IMR-90 (cell line): ENCODE measurements around the gene TOR1AIP2. TPM values are rescaled to one million over a fixed set of nuclear protein-coding genes. Genes with fewer than 3 reads are reported as not detected.

Experiments
- ATAC-seq: fragments of 200-7000 bp; cut with Tn5 transposase; 2 replicates; pipeline ENCODE4 v1.9.1; 2020; ENCODE audit warnings: low read depth, mild to moderate bottlenecking, moderate library complexity
- BruUV-seq: library from RNA; stranded (reverse); fragments of 400-500 nt; replicated peaks from 2 replicates; lab custom pipeline; 2021; lab: Mats Ljungman, UMichigan
- CTCF ChIA-PET: fragments of 300-600 bp; formaldehyde crosslinking; extraction: SDS; loops from one replicate; lab custom pipeline; 2021; ENCODE audit warnings: antibody characterized with exemption; lab: Yijun Ruan, JAX
- POLR2A ChIA-PET: fragments of 300-600 bp; sonication (Branson Sonifier 250); formaldehyde crosslinking; loops from one replicate; lab custom pipeline; 2022; ENCODE audit warnings: antibody characterized with exemption; ENCODE audit not compliant: unreplicated experiment; lab: Charles Lee
- DNase-seq: peaks from one replicate; pipeline ENCODE4 v3.0.0; 2013
- H2AFZ ChIP-seq: replicated peaks from 2 replicates; pipeline ENCODE3; 2013; ENCODE audit warnings: low read length, mild to moderate bottlenecking; ENCODE audit not compliant: poor library complexity
- H2AK5ac ChIP-seq: 2 replicates; pipeline ENCODE4 v1.6.1; 2013; ENCODE audit warnings: low read depth, low read length, inconsistent platforms
- H2AK9ac ChIP-seq: replicated peaks from 2 replicates; pipeline ENCODE3; 2013; ENCODE audit warnings: mild to moderate bottlenecking, low read depth, low read length, moderate library complexity; ENCODE audit not compliant: poor library complexity
- H2BK120ac ChIP-seq: 2 replicates; pipeline ENCODE4 v1.6.1; 2013; ENCODE audit warnings: low read depth, low read length, inconsistent platforms
- H2BK15ac ChIP-seq: 3 replicates; pipeline ENCODE4 v1.6.1; 2013; ENCODE audit warnings: low read depth, low read length, inconsistent platforms
- H2BK20ac ChIP-seq: 2 replicates; pipeline ENCODE4 v1.6.1; 2013; ENCODE audit warnings: low read depth, mild to moderate bottlenecking, inconsistent platforms, low read length, moderate library complexity
- H2BK5ac ChIP-seq: 2 replicates; pipeline ENCODE4 v1.6.1; 2013; ENCODE audit warnings: mild to moderate bottlenecking, low read depth, low read length, inconsistent platforms; ENCODE audit not compliant: poor library complexity, severe bottlenecking
- H3K14ac ChIP-seq: replicated peaks from 2 replicates; pipeline ENCODE4 v1.6.1; 2013; ENCODE audit warnings: low read depth, low read length, inconsistent platforms
- H3K18ac ChIP-seq: 2 replicates; pipeline ENCODE4 v1.6.1; 2013; ENCODE audit warnings: low read depth, low read length, control low read depth
- H3K23ac ChIP-seq: 2 replicates; pipeline ENCODE4 v1.6.1; 2013; ENCODE audit warnings: low read depth, low read length, inconsistent platforms
- H3K27ac ChIP-seq: 2 replicates; pipeline ENCODE4 v1.5.1; 2013; ENCODE audit warnings: mild to moderate bottlenecking, control low read depth, low read length; ENCODE audit not compliant: insufficient read depth
- H3K27me3 ChIP-seq: 2 replicates; pipeline ENCODE4 v1.6.1; 2013; ENCODE audit warnings: low read length; ENCODE audit not compliant: control insufficient read depth, insufficient read depth
- H3K36me3 ChIP-seq: 2 replicates; pipeline ENCODE4 v1.6.1; 2013; ENCODE audit warnings: low read length, mixed read lengths; ENCODE audit not compliant: control insufficient read depth, insufficient read depth
- H3K4ac ChIP-seq: 2 replicates; pipeline ENCODE4 v1.6.1; 2013; ENCODE audit warnings: low read depth, low read length, inconsistent platforms
- H3K4me1 ChIP-seq: 2 replicates; pipeline ENCODE4 v1.6.1; 2013; ENCODE audit warnings: low read length, mixed read lengths; ENCODE audit not compliant: control insufficient read depth, insufficient read depth
- H3K4me2 ChIP-seq: 2 replicates; pipeline ENCODE4 v1.6.1; 2013; ENCODE audit warnings: low read depth, mild to moderate bottlenecking, control low read depth, low read length, moderate library complexity
- H3K4me3 ChIP-seq: 2 replicates; pipeline ENCODE4 v1.5.1; 2013; ENCODE audit warnings: low read depth, mild to moderate bottlenecking, control low read depth, low read length, moderate library complexity; ENCODE audit not compliant: insufficient read depth
- H3K56ac ChIP-seq: 2 replicates; pipeline ENCODE4 v1.6.1; 2013; ENCODE audit warnings: low read length, inconsistent platforms; ENCODE audit not compliant: insufficient read depth; ENCODE audit errors: extremely low read depth
- H3K79me1 ChIP-seq, 2 experiments: 2 replicates each; pipeline ENCODE4 v1.6.1; 2013; ENCODE audit warnings: low read length in 2 of 2, inconsistent platforms in 1 of 2, low read depth in 1 of 2
- H3K9ac ChIP-seq: 2 replicates; pipeline ENCODE4 v1.6.1; 2013; ENCODE audit warnings: low read depth, low read length, control low read depth
- H3K9me1 ChIP-seq: 2 replicates; pipeline ENCODE4 v1.6.1; 2013; ENCODE audit warnings: low read length, inconsistent platforms; ENCODE audit not compliant: insufficient read depth
- H3K9me3 ChIP-seq: 2 replicates; pipeline ENCODE4 v1.6.1; 2013; ENCODE audit warnings: low read length; ENCODE audit not compliant: control insufficient read depth, insufficient read depth
- H4K20me1 ChIP-seq: 2 replicates; pipeline ENCODE4 v1.6.1; 2013; ENCODE audit warnings: low read length, inconsistent platforms; ENCODE audit not compliant: insufficient read depth
- H4K5ac ChIP-seq: 2 replicates; pipeline ENCODE4 v1.6.1; 2013; ENCODE audit warnings: mild to moderate bottlenecking, low read depth, low read length, control low read depth
- H4K8ac ChIP-seq, 2 experiments: 2 replicates each; pipeline ENCODE4 v1.6.1; 2013; ENCODE audit warnings: low read depth in 2 of 2, low read length in 2 of 2, control low read depth in 1 of 2, inconsistent platforms in 1 of 2
- H4K91ac ChIP-seq: 2 replicates; pipeline ENCODE4 v1.6.1; 2013; ENCODE audit warnings: low read depth, low read length, inconsistent platforms; ENCODE audit not compliant: insufficient read depth
- BHLHE40 ChIP-seq: fragments of 150-350 bp; IDR thresholded peaks from 2 replicates; pipeline ENCODE4 v1.6.1; 2016; ENCODE audit warnings: mild to moderate bottlenecking, low read depth, low read length
- CEBPB ChIP-seq: IDR thresholded peaks from 2 replicates; pipeline ENCODE4 v1.6.1; 2012; ENCODE audit warnings: low read depth, low read length, improper control_type of control experiment
- CHD1 ChIP-seq: IDR thresholded peaks from 2 replicates; pipeline ENCODE4 v1.6.1; 2012; ENCODE audit warnings: low read depth, low read length, improper control_type of control experiment
- FOS ChIP-seq: fragments of 150-350 bp; IDR thresholded peaks from 2 replicates; pipeline ENCODE4 v1.6.1; 2016; ENCODE audit warnings: low read depth, low read length
- MAFK ChIP-seq: IDR thresholded peaks from 2 replicates; pipeline ENCODE4 v1.6.1; 2012; ENCODE audit warnings: low read depth, low read length, improper control_type of control experiment
- MAZ ChIP-seq: IDR thresholded peaks from 2 replicates; pipeline ENCODE4 v1.6.1; 2012; ENCODE audit warnings: low read depth, mild to moderate bottlenecking, low read length, improper control_type of control experiment, moderate library complexity, borderline replicate concordance
- MXI1 ChIP-seq: IDR thresholded peaks from 2 replicates; pipeline ENCODE4 v1.6.1; 2012; ENCODE audit warnings: low read depth, mild to moderate bottlenecking, low read length, moderate library complexity, borderline replicate concordance
- NFE2L2 ChIP-seq: fragments of 150-350 bp; IDR thresholded peaks from 2 replicates; pipeline ENCODE4 v1.6.1; 2016; ENCODE audit warnings: low read depth, mild to moderate bottlenecking, low read length
- POLR2A ChIP-seq: IDR thresholded peaks from 2 replicates; pipeline ENCODE4 v1.6.1; 2012; ENCODE audit warnings: mild to moderate bottlenecking, low read depth, low read length
- RAD21 ChIP-seq: IDR thresholded peaks from 2 replicates; pipeline ENCODE4 v1.6.1; 2012; ENCODE audit warnings: low read length, improper control_type of control experiment
- RCOR1 ChIP-seq: IDR thresholded peaks from 2 replicates; pipeline ENCODE4 v1.6.1; 2012; ENCODE audit warnings: mild to moderate bottlenecking, low read length, improper control_type of control experiment; ENCODE audit not compliant: insufficient replicate concordance
- RFX5 ChIP-seq: IDR thresholded peaks from 2 replicates; pipeline ENCODE4 v1.8.0; 2012; ENCODE audit warnings: low read depth, mild to moderate bottlenecking, low read length, moderate library complexity
- SMC3 ChIP-seq: fragments of 150-350 bp; IDR thresholded peaks from 2 replicates; pipeline ENCODE4 v1.6.1; 2016; ENCODE audit warnings: low read depth, mild to moderate bottlenecking, antibody characterized with exemption, low read length, moderate library complexity
- USF2 ChIP-seq: fragments of 150-350 bp; IDR thresholded peaks from 2 replicates; pipeline ENCODE4 v1.6.1; 2017; ENCODE audit warnings: mild to moderate bottlenecking, antibody characterized with exemption, low read length, low read depth
- WGBS, 2 experiments: methylation state at CpG; one replicate each; pipeline versions ENCODE4 v1.1.5 to v1.1.7; 2013; ENCODE audit warnings: missing lambda C conversion rate in 2 of 2; ENCODE audit not compliant: insufficient read length in 1 of 2; ENCODE audit errors: extremely low coverage in 2 of 2; 5-methylcytosine and 5-hydroxymethylcytosine counted together
- dilution Hi-C: fragments of 300-500 bp; cut with HindIII; formaldehyde crosslinking; loops from one replicate; pipeline ENCODE4 v1.14.3; 2018; ENCODE audit warnings: low sequenced_read_pairs; ENCODE audit not compliant: unreplicated experiment
- in situ Hi-C: fragments of 300-500 bp; cut with MboI; formaldehyde crosslinking; loops from 3 replicates; pipeline ENCODE4 v1.14.3; 2019; ENCODE audit warnings: low sequenced_read_pairs, inconsistent platforms, mixed read lengths
- intact Hi-C: fragments of 100-400 bp; cut with micrococcal nuclease; formaldehyde crosslinking; loops from 2 replicates; pipeline ENCODE4 v1.10.0; 2022
- polyA plus RNA-seq, 3 experiments: library from polyadenylated mRNA; depleted of rRNA; stranded (reverse); fragments of >200 nt; gene quantifications; 2 replicates each; pipeline ENCODE4 v1.2.3, GENCODE V29; 2012; ENCODE audit warnings: low replicate concordance in 1 of 3
- total RNA-seq: library from RNA; depleted of rRNA; stranded (reverse); fragments of >200 nt; gene quantifications from 2 replicates; pipeline ENCODE4 v1.2.3, GENCODE V29; 2012
- TF ChIP-seq, protein P1 (sequence below): fragments of 150-350 bp; IDR thresholded peaks from 2 replicates; pipeline ENCODE4 v1.6.1; 2016; ENCODE audit warnings: low read depth, mild to moderate bottlenecking, low read length, moderate library complexity, borderline replicate concordance
- TF ChIP-seq, protein P2 (sequence below): conservative IDR thresholded peaks from 2 replicates; pipeline ENCODE4 v1.5.1; 2012; ENCODE audit warnings: mild to moderate bottlenecking, low read depth, low read length, improper control_type of control experiment

TOR1AIP2 gene
- total and polyA plus RNA-seq, 2 of the 4 experiments (the other 2 are of a cell fraction), result 20.7 to 85.0 TPM

DNA sequence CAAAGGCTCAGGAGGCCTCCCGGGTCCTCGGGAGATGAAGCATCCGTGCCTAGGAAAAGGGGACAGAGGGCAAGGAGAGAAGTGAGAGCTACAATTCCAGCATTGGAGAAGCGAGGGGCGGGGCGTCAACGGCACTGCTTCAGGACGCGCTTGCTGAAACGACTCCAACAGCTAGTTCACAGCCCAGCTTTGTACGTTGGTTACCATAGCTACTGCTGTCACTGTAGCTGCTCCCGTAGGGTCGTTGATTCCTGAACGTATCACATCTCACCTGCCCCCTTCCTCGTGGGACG, 63.1 kb downstream of the TOR1AIP2 start:
- peaks cover 5% of the 10 kb centered on the region; the same call in 1 of the 2 replicates for H3K9me1 ChIP-seq
- no peaks in the 10 kb centered on the region for H4K20me1 ChIP-seq
- H3K56ac ChIP-seq, result no peak overlapping the region
- H3K18ac ChIP-seq, result no peak overlapping the region
- H3K4me1 ChIP-seq, result peaks cover 22% of the 10 kb centered on the region
- H3K4me3 ChIP-seq, result peak overlapping the region; percentile 56
- H3K36me3 ChIP-seq, result no peaks in the 10 kb centered on the region
- no peak overlapping the region for H2BK120ac ChIP-seq
- H3K27me3 ChIP-seq, result peaks cover 33% of the 10 kb centered on the region
- H4K91ac ChIP-seq, result no peak overlapping the region
- peak overlapping the region; percentile 79 for H2AK9ac ChIP-seq
- no peak overlapping the region for H2BK15ac ChIP-seq
- no peak overlapping the region for H3K9ac ChIP-seq
- no peak overlapping the region for H2AK5ac ChIP-seq
- peak overlapping the region in 1 of 2 experiments; percentile 47; a peak in 1 of 4 replicates for H4K8ac ChIP-seq
- ChIA-PET POLR2A (interaction anchor here (0.5 kb wide), 1 partner anchor 13 kb away, joined by 3 read pairs; no protein-coding TSS in a partner anchor), CTCF (interaction anchor here (0.6 to 6.2 kb wide), 21 partner anchors 9 to 216 kb away, joined by 3 to 104 read pairs (median 4); no protein-coding TSS in a partner anchor)
- H2BK5ac ChIP-seq, result no peak overlapping the region
- TF ChIP-seq, protein P1, sequence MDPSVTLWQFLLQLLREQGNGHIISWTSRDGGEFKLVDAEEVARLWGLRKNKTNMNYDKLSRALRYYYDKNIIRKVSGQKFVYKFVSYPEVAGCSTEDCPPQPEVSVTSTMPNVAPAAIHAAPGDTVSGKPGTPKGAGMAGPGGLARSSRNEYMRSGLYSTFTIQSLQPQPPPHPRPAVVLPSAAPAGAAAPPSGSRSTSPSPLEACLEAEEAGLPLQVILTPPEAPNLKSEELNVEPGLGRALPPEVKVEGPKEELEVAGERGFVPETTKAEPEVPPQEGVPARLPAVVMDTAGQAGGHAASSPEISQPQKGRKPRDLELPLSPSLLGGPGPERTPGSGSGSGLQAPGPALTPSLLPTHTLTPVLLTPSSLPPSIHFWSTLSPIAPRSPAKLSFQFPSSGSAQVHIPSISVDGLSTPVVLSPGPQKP, result no peak
- TF ChIP-seq POLR2A, result no peak
- TF ChIP-seq SMC3, result no peak
- TF ChIP-seq RCOR1, result no peak
- no peak for TF ChIP-seq CEBPB
- TF ChIP-seq CHD1, result no peak
- TF ChIP-seq BHLHE40, result no peak
- no peak for TF ChIP-seq MAZ
- no peak for TF ChIP-seq MAFK
- TF ChIP-seq RAD21, result no peak
- no peak for TF ChIP-seq RFX5
- TF ChIP-seq FOS, result no peak
- no peak for TF ChIP-seq USF2
- TF ChIP-seq, protein P2, sequence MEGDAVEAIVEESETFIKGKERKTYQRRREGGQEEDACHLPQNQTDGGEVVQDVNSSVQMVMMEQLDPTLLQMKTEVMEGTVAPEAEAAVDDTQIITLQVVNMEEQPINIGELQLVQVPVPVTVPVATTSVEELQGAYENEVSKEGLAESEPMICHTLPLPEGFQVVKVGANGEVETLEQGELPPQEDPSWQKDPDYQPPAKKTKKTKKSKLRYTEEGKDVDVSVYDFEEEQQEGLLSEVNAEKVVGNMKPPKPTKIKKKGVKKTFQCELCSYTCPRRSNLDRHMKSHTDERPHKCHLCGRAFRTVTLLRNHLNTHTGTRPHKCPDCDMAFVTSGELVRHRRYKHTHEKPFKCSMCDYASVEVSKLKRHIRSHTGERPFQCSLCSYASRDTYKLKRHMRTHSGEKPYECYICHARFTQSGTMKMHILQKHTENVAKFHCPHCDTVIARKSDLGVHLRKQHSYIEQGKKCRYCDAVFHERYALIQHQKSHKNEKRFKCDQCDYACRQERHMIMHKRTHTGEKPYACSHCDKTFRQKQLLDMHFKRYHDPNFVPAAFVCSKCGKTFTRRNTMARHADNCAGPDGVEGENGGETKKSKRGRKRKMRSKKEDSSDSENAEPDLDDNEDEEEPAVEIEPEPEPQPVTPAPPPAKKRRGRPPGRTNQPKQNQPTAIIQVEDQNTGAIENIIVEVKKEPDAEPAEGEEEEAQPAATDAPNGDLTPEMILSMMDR, result no peak
- TF ChIP-seq MXI1, result no peak
- TF ChIP-seq NFE2L2, result no peak
- no peak for DNase-seq
- H3K4ac ChIP-seq, result no peak overlapping the region
- H3K27ac ChIP-seq, result no peak overlapping the region
- ATAC-seq, result peak; percentile 53
- H3K23ac ChIP-seq, result no peak overlapping the region
- dilution Hi-C loops (no loop called here), intact Hi-C loops (loop anchor here (1.0 to 5.0 kb wide), 3 partner anchors 108 to 562 kb away; partner anchors contain the start of gene AXDND1), in situ Hi-C loops (loop anchor here (5.0 to 25.0 kb wide), 2 partner anchors 107 to 577 kb away; partner anchors contain the start of gene ABL2)
- 20% methylated on average over 2 of the region's 16 CpGs; no CpG with 5 or more reads in 1 of the 2 experiments for WGBS, 2 experiments
- no peaks in the 10 kb centered on the region for H3K9me3 ChIP-seq
- peak overlapping the region; percentile 98 for H2AFZ ChIP-seq
- no peaks in the 10 kb centered on the region for H3K79me1 ChIP-seq
- H2BK20ac ChIP-seq, result no peak overlapping the region
- H3K14ac ChIP-seq, result no peak overlapping the region
- BruUV-seq, result no TSS peak
- H4K5ac ChIP-seq, result no peak overlapping the region
- H3K4me2 ChIP-seq, result peak overlapping the region; percentile 99
